Thymus (tissue), 14 donors: ENCODE results near the gene DPF1. TPM values are rescaled to one million over a fixed set of nuclear protein-coding genes. Genes with fewer than 3 reads are reported as not detected.
A peak's percentile ranks its signal among the peaks of the same experiment; 100 is the strongest.

Source experiments
- DNase-seq, 9 donors: peaks; one replicate each; pipeline ENCODE4 v3.0.0-alpha.2; 2013; ENCODE audit warnings: low spot score in 9 of 9, low read depth in 6 of 9, missing footprints in 1 of 9
- H3K27ac ChIP-seq, 2 donors: one replicate each; pipeline ENCODE4 v1.5.1; 2013; ENCODE audit warnings: control low read depth in 1 of 2, low read depth in 1 of 2, low read length in 1 of 2, mild to moderate bottlenecking in 1 of 2, moderate library complexity in 1 of 2
- H3K27me3 ChIP-seq, 2 donors: one replicate each; pipeline ENCODE4 v1.5.1; 2013; ENCODE audit warnings: low read length in 1 of 2; ENCODE audit not compliant: control insufficient read depth in 2 of 2, insufficient read depth in 1 of 2
- H3K36me3 ChIP-seq, 2 donors: one replicate each; pipeline ENCODE4 v1.5.1; 2013; ENCODE audit warnings: low read length in 1 of 2, mild to moderate bottlenecking in 1 of 2, moderate library complexity in 1 of 2; ENCODE audit not compliant: control insufficient read depth in 2 of 2, insufficient read depth in 2 of 2
- H3K4me1 ChIP-seq, 2 donors: one replicate each; pipeline ENCODE4 v1.5.1; 2013; ENCODE audit warnings: low read length in 2 of 2; ENCODE audit not compliant: control insufficient read depth in 2 of 2, insufficient read depth in 2 of 2
- H3K4me3 ChIP-seq, 2 donors: one replicate each; pipeline ENCODE4 v1.5.1; 2013; ENCODE audit warnings: low read length in 2 of 2, control low read depth in 1 of 2, mild to moderate bottlenecking in 1 of 2
- H3K9me3 ChIP-seq, 2 donors: one replicate each; pipeline ENCODE4 v1.5.1; 2013; ENCODE audit warnings: low read length in 1 of 2, mild to moderate bottlenecking in 1 of 2; ENCODE audit not compliant: control insufficient read depth in 2 of 2, insufficient read depth in 1 of 2
- WGBS: extraction: QIAGEN DNeasy Blood & Tissue Kit; methylation state at CpG from one replicate; pipeline ENCODE4 v1.1.7; 2013; 5-methylcytosine and 5-hydroxymethylcytosine counted together
- long read RNA-seq, 10 donors: transcript quantifications; one replicate each; lab custom pipeline, GENCODE V29; 2026
- polyA plus RNA-seq: library from polyadenylated mRNA; stranded (reverse); fragments of 200-250 nt; gene quantifications from one replicate; pipeline ENCODE4 v1.2.3, GENCODE V29; 2013
- total RNA-seq: library from RNA; stranded (reverse); fragments of 120-200 nt; gene quantifications from one replicate; pipeline ENCODE4 v1.2.4, GENCODE V29; 2013
- donor health status: healthy.

DPF1 gene
- total RNA-seq = 0.24 TPM
- 0.09 TPM for polyA plus RNA-seq
- long read RNA-seq, donor 1 = 0 reads
- long read RNA-seq, donor 2, partial matches to known transcripts = 352 of 374 reads
- long read RNA-seq, donor 2, other reads (novel, unspliced or antisense) = 22 of 374 reads
- long read RNA-seq, donor 3 = 0 reads
- long read RNA-seq, donor 4 = 0 reads
- long read RNA-seq, donor 5 = 0 reads
- long read RNA-seq, donor 6 = 0 reads
- long read RNA-seq, donor 7 = 0 reads
- long read RNA-seq, donor 8, partial matches to known transcripts = 0 of 1 reads
- long read RNA-seq, donor 8, other reads (novel, unspliced or antisense) = 0 of 1 reads
- long read RNA-seq, donor 9 = 0 reads
- long read RNA-seq, donor 10 = 0 reads

GRCh38 chr19:38224014-38224862 is at the start of gene DPF1:
DPF1 (minus strand) TSS chr19:38224222; CDS start chr19:38224142, 80 bp downstream.
- H3K27me3 ChIP-seq = peaks cover 67 to 90% of the 10 kb centered on the region in 2 donors
- H3K4me1 ChIP-seq = peaks cover 6 to 11% of the 10 kb centered on the region in 2 donors
- H3K9me3 ChIP-seq = no peaks in the 10 kb centered on the region
- WGBS = 2% methylated on average over 61 of the region's 61 CpGs
- H3K27ac ChIP-seq = no peak within 1 kb of the TSS
- peak within 1 kb of the TSS; percentile 5 to 47 for H3K4me3 ChIP-seq
- peak in 3 of 9 donors; percentile 18 to 52 (median 38) for DNase-seq
- H3K36me3 ChIP-seq = no peaks in the 10 kb centered on the region

- Histone ChIP-seq H3K27me3 (no peaks in the 10 kb centered on the region), H3K36me3 (no peaks in the 10 kb centered on the region), H3K9me3 (no peaks in the 10 kb centered on the region), H3K27ac (no peak overlapping the region), H3K4me1 (peaks cover 0 to 4% of the 10 kb centered on the region in 2 donors), H3K4me3 (no peak overlapping the region)
- DNase-seq = no peak
- 95% methylated on average over 2 of the region's 2 CpGs for WGBS
Observed at GRCh38 chr19:38273499-38273898, 49.5 kb upstream of the DPF1 start.

GRCh38 chr19:38270587-38271167 is 46.7 kb upstream of the DPF1 start:
- no peak overlapping the region for H3K27ac ChIP-seq

GRCh38 chr19:38268539-38268938 is 44.5 kb upstream of the DPF1 start:
- Histone ChIP-seq H3K36me3 (no peaks in the 10 kb centered on the region), H3K27ac (peak overlapping the region in 1 of 2 donors; percentile 66), H3K9me3 (no peaks in the 10 kb centered on the region), H3K4me1 (peaks cover 23 to 26% of the 10 kb centered on the region in 2 donors), H3K4me3 (no peak overlapping the region), H3K27me3 (peaks cover 0 to 7% of the 10 kb centered on the region in 2 donors)
- no peak for DNase-seq
- 95% methylated on average over 8 of the region's 8 CpGs for WGBS

More at GRCh38 chr19:38270587-38271167, 46.7 kb upstream of the DPF1 start:
- no peak for DNase-seq
- Histone ChIP-seq H3K27me3 (no peaks in the 10 kb centered on the region), H3K9me3 (no peaks in the 10 kb centered on the region), H3K4me3 (no peak overlapping the region), H3K4me1 (peaks cover 4 to 11% of the 10 kb centered on the region in 2 donors), H3K36me3 (no peaks in the 10 kb centered on the region)
- 93% methylated on average over 5 of the region's 5 CpGs for WGBS

GRCh38 chr19:38267761-38268483 is 43.9 kb upstream of the DPF1 start:
- WGBS = 88% methylated on average over 12 of the region's 12 CpGs
- Histone ChIP-seq H3K27ac (peak overlapping the region; percentile 12 to 66), H3K9me3 (no peaks in the 10 kb centered on the region), H3K4me1 (peaks cover 23 to 28% of the 10 kb centered on the region in 2 donors), H3K36me3 (no peaks in the 10 kb centered on the region), H3K4me3 (no peak overlapping the region), H3K27me3 (peaks cover 0 to 7% of the 10 kb centered on the region in 2 donors)
- no peak for DNase-seq

GRCh38 chr19:38266981-38267597 is 43.1 kb upstream of the DPF1 start:
- Histone ChIP-seq H3K4me3 (no peak overlapping the region), H3K4me1 (peaks cover 23 to 28% of the 10 kb centered on the region in 2 donors), H3K27me3 (peaks cover 0 to 7% of the 10 kb centered on the region in 2 donors), H3K27ac (no peak overlapping the region), H3K36me3 (no peaks in the 10 kb centered on the region), H3K9me3 (no peaks in the 10 kb centered on the region)
- 93% methylated on average over 12 of the region's 12 CpGs for WGBS
- no peak for DNase-seq

GRCh38 chr19:38265921-38266429 is 42.0 kb upstream of the DPF1 start:
- H3K9me3 ChIP-seq = no peaks in the 10 kb centered on the region
- peak overlapping the region; percentile 70 to 85 for H3K27ac ChIP-seq
- peak overlapping the region in 1 of 2 donors; percentile 59 for H3K4me3 ChIP-seq
- no peak for DNase-seq
- peaks cover 23 to 28% of the 10 kb centered on the region in 2 donors for H3K4me1 ChIP-seq
- no peaks in the 10 kb centered on the region for H3K36me3 ChIP-seq
- WGBS = 91% methylated on average over 12 of the region's 12 CpGs
- H3K27me3 ChIP-seq = peaks cover 0 to 7% of the 10 kb centered on the region in 2 donors

- peak overlapping the region; percentile 80 to 85 for H3K27ac ChIP-seq
- peaks cover 0 to 7% of the 10 kb centered on the region in 2 donors for H3K27me3 ChIP-seq
- H3K9me3 ChIP-seq = no peaks in the 10 kb centered on the region
- WGBS = 8% methylated on average over 14 of the region's 14 CpGs
- peak overlapping the region; percentile 59 to 67 for H3K4me3 ChIP-seq
- peak in 5 of 9 donors; percentile 19 to 78 (median 60) for DNase-seq
- H3K36me3 ChIP-seq = no peaks in the 10 kb centered on the region
- peaks cover 23 to 24% of the 10 kb centered on the region in 2 donors for H3K4me1 ChIP-seq
Observed at GRCh38 chr19:38265213-38265861, 41.3 kb upstream of the DPF1 start.
